HS-5 (cell line): ENCODE results near the gene CEP41.

Experiments
- DNase-seq: peaks from one replicate; pipeline ENCODE4 v3.0.0-alpha.2; 2012; ENCODE audit warnings: low read depth

Gene CEP41

GRCh38 chr7:130369110-130369711 is 71.6 kb downstream of the CEP41 start:
- no peak for DNase-seq

DNA sequence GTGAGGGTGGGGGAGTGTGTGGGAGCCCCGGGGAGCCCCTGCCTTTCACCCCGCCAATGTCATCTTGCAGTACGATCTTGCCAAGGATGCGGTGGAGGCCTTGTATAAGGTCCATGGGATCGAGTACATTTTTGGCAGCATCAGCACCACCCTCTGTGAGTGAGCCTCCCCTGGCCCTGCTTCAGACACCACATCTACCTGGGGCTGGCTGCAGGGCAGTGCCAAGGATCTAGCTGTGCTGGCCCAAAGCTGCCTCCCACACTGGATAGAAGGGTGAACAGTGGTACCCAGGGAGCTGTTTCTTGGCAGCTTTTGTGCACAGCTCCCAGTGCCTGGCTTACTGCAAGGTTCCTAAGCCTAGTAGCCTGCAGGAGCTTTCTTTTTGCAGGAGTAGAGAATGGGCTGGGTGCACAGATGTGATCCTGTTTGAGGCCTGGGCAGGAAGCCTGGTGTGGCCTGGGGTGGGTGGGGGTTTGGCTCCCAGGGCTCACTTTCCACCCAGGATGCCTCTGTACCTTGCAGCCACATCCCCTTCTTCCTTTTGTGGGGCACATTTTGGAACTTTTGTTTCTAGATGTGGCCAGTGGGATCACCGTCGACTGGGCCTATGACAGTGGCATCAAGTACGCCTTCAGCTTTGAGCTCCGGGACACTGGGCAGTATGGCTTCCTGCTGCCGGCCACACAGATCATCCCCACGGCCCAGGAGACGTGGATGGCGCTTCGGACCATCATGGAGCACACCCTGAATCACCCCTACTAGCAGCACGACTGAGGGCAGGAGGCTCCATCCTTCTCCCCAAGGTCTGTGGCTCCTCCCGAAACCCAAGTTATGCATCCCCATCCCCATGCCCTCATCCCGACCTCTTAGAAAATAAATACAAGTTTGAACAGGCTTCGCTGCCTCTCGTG is 72.7 kb downstream of the CEP41 start:
- no peak for DNase-seq

GRCh38 chr7:130367088-130367755 is 73.6 kb downstream of the CEP41 start:
- no peak for DNase-seq

DNA sequence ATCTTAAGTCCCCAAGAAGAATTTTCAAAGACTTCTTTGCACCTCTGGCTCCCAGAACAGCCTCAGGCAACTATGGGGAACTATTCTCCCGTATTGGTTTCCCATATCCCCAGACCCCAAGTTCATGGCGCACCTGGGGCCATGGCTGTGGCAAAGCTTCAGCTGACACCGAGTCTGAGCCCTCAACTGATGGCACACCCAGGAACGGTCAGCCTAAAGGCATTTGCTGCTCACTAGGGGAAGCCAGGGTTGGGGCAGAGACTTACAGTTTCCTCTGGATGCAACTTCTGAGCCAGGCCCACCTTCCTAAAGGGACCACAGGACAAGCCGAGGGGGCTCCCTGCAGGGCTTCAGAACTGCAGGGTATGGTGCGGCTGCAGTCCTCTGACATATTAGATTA is 74.3 kb downstream of the CEP41 start:
- DNase-seq, result no peak

DNA sequence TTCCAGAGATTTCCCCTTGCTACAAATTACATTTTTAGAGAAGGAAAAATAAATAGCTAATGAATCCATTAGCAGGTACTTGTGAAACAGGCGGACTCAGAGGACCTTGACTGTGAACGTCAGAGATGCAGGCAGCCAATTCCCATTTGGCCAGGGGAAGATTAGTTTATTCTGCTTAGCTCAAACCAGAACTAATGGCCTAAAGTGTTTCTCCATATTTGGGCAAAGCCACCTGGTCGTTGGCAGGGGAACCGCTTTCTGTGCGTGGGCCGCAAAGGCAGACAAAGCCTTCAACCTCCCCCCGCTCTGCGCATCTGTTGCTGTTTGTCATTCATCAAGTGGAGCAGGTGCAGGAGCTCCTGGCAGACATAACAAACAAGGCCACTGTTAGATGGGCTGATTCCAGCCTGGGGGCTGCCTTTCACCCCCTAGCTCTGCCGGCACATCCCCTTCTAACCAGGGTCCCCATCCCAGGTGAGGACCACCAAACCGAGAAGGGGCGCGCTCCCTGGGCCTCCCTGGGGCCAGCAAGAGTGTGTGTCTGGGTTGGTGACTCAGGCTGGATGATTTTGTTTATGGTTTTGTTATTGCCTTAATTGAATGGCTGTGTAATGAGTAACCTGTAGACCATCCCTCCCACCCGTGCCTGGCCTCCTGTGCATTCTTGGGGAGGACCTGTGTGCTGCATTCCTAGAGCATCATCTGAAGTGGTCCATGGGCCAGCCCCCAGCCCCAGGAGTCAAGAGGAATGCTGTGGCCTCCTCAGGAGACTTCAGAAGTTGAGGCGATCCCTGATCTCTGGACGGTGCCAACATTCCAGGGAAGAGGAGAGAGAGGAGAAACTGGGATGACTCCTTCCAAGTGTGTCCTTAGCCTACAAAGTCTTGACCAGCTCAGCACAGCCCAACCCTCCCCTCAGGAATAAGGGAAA is 75.0 kb downstream of the CEP41 start:
- peak; percentile 68 for DNase-seq

DNA sequence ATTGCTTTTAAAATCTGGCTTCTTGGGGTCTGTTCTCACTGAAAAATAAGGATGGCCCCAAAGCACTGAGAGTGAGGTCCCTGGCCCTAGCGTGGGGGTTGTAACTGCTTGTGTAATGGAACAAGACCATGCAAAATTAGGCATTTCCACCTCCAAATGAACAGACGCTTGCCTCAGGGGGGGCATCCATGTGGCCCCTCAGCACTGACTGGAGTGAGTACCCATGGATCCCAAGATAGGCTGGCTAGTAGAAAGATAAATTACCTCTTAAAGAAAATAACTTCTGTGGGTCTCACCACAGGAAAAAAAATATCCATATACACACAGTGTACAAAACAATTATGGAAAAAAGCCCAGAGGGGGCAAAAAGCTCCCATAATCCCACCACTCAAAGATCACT is 75.7 kb downstream of the CEP41 start:
- DNase-seq, result no peak

DNA sequence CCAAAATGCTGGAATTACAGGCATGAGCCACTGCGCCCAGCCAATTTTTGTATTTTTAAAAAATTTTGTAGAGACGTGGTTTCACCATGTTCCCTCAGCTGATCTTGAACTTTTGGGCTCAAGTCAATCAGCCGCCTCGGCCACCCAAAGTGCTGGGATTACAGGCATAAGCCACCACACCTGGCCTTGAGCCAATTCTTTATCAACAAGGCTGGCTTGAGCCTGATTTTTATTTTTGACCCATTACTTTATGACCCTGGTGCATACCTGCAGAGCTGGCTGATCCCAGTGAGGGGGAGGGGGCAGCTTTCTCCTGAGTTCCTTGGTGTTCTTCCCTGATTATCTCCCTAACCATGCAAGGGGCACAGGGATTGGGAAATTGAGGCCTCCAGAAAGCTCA is 76.4 kb downstream of the CEP41 start:
- no peak for DNase-seq

DNA sequence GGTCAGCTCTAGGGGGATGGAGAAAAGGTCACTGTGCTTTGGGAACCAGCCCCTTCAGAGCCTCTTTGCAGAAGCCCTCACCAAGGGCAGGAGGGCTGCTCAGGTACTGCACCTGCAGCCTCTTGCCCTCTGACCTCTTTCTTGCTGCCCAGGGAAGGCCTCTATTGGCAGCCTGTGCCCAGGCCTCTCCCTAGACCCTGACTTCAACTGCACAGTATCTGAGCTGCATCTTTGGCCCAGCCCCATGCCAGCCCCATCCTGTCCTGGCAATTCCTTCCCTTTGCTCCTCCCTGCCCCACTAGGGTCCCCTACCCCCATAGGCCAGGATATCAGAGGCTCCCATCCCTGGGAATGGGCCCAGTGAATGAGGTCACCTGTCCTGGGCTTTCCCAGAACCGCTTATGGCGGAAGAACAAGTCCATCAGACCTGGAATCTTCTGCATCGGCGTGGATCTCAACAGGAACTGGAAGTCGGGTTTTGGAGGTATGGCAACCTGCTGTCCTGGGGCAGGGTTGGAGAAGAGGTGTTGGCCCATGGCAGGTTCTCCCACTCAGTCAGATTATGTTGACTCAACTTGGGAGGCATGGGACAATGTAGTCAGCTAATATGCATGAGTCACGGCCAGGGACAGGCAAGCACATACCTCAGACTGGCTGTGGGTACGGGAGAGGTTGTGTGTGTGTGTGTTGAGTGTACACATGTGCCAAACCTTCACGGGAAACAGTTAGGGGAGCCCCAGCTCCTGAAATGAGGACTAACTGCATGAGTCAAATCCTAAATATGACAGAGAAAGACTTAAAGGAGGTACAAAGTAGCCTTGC is 77.6 kb downstream of the CEP41 start:
- peak; percentile 83 for DNase-seq

- DNase-seq, result no peak
Measured at GRCh38 chr7:130362251-130362816, 78.5 kb downstream of the CEP41 start.

DNA sequence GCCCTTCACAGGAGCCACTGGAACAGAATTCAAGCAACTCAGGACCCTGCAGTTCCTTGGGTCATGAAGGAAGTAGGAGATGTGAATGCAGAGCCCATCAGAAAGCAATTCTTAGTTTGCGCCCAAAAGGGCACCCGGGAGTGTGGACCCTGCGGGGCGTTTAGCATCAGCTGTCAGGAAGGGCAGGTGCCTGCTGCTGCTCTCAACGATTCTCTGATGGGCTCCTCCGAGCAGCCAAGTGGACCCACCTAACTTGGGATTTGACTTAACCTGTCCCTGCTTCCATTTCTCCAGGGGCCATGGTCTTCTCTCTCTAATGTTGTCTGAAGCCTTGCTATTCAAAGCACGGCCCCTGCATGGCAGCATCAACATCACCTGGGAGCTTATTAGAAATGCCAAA is 79.1 kb downstream of the CEP41 start:
- DNase-seq, result no peak

DNA sequence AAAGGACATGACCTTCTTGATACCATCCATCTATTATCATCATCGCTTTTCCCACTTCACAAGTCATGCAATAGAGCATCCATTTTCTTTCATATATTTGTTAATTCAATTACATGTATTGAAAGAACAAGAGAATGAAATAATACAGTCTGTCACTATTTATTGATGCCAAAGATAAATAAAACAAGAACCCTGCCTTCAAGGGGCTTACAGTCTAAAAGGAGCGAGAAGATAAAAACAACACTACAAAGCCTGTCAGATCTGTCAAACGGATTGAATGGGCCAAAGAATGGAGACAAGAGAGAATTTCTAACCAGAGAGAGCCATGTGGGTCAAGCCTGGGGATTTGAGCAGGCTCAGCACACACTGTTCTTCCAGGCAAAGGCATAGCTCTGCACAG is 80.3 kb downstream of the CEP41 start:
- DNase-seq, result no peak

- DNase-seq, result no peak
Measured at GRCh38 chr7:130359276-130359857, 81.4 kb downstream of the CEP41 start.

DNA sequence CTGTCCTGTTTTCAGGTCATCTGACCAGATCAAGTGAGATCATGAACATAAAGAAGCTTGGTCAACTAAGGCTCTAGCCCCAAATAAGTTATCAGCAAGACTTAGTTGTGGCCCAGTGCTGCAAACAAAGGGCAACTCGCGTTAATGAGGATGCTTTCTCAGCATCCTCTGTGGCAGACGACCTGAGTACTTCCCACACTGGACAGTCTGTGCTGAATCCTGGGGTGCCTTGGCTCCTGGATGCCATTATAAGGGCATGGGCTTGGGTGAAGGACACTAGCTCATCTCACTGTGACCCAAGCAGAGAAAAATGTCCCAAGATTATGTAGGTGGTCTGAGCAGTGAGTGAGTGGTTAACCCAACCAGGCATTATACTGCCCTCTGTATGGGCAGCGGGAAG is 82.3 kb downstream of the CEP41 start:
- DNase-seq, result no peak

DNA sequence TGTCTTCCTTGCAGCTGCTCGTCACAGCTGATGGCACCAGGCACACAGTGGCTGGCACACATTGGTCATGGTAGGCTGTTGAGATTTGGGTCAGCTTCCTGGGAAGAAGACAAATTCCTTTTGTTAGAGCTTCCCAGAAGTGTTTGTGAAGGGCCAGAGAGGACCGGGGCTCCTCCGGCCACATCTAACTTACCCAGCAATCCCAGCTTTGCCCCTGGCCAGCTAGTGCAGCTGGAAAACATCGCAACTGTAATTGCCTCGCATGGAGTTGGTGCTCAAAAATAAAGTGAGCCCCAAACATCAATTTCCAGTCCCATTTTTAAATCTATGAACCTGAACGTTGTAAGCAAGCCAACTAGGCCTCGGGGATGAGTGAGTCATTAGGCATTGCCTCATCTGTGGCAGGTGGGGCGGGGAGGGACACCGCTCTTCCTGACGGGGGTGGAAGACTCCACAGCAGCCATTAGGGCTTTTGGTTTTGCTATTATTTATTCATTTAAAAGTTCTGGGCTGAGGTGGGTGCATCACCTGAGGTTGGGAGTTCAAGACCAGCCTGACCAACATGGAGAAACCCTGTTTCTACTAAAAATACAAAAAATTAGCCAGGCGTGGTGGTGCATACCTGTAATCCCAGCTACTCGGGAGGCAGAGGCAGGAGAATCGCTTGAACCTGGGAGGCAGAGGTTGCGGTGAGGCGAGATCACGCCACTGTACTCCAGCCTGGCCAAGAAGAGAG is 83.8 kb downstream of the CEP41 start:
- DNase-seq, result peak; percentile 53

GRCh38 chr7:130356121-130356875 is 84.5 kb downstream of the CEP41 start:
- DNase-seq, result peak; percentile 92

- no peak for DNase-seq
Measured at GRCh38 chr7:130353196-130353595, 87.6 kb downstream of the CEP41 start.

DNA sequence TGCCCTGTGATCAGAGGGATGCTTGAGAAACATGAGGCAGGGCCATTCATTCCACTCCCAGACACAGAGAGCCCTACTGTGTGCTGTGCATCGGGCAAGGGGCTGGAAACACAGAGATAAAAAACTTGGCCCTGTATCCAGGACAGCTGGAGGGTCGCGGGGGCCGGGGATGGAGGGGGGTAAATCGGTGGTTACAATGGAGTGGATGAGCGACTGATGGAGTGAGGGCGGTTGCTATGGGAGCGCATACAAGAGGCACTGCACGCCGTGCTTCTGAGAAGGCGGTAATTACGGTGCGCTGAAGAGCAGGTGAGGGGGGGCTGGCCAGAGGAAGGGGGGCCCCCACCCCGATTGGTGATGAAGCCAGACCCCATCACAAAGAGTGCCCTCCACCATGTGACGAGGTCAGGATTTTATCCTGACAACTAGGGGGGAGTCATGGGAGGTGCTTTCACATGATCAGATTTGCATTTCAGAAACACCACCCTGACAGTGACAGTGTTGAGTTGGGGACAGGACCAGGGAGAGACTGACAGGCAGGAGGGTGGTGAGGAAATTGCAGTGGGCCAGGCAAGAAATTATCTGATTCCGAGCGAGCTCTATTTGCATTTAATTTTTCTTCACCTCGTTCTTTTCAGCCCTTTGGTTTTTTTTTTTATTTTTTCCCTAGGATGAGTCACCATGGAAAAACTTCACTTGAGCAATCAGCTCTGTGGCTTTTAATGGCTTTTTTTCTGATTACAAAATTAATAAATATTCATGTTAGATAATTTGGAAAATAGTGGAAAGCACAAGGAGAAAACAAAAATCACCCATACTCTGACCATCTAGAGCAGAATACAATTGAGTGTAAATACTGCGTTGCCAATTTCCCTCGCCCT is 88.4 kb downstream of the CEP41 start:
- peak; percentile 45 for DNase-seq

- no peak for DNase-seq
Measured at GRCh38 chr7:130351791-130352090, 89.1 kb downstream of the CEP41 start.
